Epithelial cell of esophagus (primary cell): ENCODE data around the gene POLA1.

Experiments
- DNase-seq: peaks from one replicate; pipeline ENCODE4 v3.0.0; 2010; ENCODE audit warnings: low read depth
- H3K4me3 ChIP-seq: 2 replicates; pipeline ENCODE4 v1.5.1; 2011; ENCODE audit warnings: mild to moderate bottlenecking, low read length, control low read depth
- CTCF ChIP-seq: IDR thresholded peaks from 2 replicates; pipeline ENCODE4 v1.5.1; 2011; ENCODE audit warnings: low read depth, mild to moderate bottlenecking, low read length, control low read depth, inconsistent platforms; ENCODE audit not compliant: insufficient read depth; ENCODE audit errors: missing control alignments

The POLA1 gene

DNA sequence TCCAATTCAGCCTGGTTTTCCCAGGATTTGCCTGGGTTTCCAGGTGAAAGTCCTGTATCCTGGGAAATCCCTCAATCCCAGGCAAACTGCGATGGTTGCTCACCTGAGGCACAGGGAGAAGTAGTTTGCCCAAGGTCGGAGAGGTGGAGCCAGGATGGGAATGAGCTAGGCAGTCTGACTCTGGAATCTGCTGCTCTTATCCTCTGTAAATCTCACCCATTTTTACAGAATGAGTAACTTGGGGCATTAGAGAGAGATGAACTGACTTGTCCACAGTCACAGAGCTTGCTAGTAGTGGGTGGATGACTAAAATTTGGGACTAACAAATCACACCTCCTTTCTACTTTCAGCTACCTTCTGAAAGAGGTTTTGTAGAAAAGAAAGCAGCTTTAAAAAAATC, 331.9 kb downstream of the POLA1 start:
- DNase-seq = peak; percentile 60
- H3K4me3 ChIP-seq = no peak overlapping the region
- no peak for TF ChIP-seq CTCF

DNA sequence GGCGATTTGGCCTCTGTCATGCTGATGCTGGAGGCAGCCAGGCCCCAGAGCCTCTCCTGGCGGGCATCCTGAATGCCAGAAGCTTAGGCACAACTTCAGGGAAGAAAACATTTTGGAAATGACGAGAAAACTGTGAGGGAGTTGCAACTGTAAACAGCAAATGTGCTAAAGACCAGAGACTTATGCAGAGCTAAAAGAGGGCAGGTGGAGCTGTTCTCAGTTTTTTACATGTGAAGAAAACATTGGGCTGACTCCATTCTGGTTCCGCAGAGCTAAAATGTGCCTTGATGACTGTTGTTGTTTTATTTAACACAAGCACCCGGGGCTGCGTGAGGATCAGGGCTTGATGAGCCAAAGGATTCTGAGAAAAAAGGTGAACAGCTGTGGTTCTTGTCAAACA, 332.9 kb downstream of the POLA1 start:
- no peak overlapping the region for H3K4me3 ChIP-seq
- no peak for DNase-seq
- TF ChIP-seq CTCF = no peak

DNA sequence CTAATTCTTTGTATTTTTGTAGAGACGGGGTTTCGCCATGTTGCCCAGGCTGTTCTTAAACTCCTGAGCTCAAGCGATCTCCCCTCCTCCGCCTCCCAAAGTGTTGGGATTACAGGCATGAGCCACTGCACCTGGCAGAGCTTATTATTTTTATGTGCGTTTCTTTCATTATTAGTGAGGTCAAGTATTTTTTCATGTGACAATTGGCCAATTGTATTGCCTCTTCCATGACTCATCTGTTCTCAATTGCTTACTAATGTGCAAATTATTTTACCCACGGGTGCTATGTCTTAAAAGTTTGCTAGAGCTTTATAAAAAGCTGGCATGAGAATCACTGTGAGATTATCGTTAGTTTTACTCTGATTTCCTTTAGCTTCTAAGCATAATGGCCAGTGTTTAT, 335.0 kb downstream of the POLA1 start:
- peak; percentile 65 for DNase-seq
- no peak for TF ChIP-seq CTCF
- no peak overlapping the region for H3K4me3 ChIP-seq

DNA sequence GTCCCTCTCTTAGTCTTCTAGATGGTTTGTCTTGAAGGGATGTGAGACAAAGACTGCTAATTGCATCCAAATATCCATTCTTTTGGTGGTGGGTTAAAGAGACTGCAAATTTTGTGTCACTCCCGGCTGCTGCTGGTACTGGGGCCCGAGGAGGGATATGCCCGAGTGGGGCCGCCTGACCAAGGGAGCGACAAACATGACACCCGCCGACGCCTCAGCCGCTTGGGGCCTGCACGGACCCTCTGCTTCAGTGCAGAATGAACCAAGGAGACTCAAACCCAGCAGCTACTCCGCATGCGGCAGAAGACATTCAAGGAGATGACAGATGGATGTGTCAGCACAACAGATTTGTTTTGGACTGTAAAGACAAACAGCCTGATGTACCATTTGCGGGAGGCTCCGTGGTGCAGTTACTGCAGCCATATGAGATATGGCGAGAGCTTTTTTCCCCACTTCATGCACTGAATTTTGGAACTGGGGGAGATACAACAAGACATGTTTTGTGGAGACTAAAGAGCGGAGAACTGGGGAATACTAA, 335.6 kb downstream of the POLA1 start:
- DNase-seq = no peak
- H3K4me3 ChIP-seq = no peak overlapping the region
- no peak for TF ChIP-seq CTCF

DNA sequence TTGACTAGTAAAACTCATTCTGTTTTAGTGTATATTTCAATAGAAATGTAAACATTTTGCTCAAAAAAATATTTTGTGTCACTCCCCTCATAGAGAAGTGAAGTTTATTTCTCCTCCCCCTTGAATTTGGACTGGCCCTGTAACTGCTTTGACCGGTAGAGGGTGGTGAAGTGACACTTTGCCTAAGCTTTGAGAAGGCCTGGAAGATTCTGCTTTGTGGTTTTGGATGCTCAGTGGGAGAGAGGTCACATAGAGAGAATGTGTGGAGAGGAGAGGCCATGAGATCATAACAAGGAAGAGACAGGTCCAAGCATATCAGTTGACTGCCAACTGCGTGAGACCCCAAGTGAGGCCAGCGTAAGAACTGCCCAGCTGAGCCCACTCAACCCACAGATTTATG, 341.2 kb downstream of the POLA1 start:
- DNase-seq = no peak
- peak; percentile 31 for TF ChIP-seq CTCF
- no peak overlapping the region for H3K4me3 ChIP-seq

DNA sequence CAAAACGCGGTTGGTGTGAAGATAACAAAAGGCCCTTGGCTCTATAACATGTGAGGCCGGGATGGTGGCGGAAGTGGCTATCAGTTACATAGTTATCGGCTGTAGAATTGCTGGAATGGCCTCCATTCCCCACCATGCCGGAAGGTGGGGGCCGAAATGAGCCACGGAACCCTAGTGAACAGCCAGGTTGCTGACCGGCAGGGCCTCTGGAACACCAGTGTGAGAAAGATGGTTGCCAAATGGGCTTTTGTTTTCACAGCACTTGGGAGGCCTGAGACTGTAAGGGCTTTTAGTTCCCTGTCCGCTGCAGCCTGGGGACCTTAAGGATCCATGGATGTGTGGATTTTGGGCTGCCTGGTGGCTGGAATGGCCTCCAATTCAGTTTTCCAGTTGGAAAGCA, 345.3 kb downstream of the POLA1 start:
- no peak for DNase-seq
- H3K4me3 ChIP-seq = no peak overlapping the region
- TF ChIP-seq CTCF = no peak

- DNase-seq = no peak
- no peak for TF ChIP-seq CTCF
- no peak overlapping the region for H3K4me3 ChIP-seq
These were observed 349.5 kb downstream of the POLA1 start for GRCh38 chrX:25043192-25043591.
